ENCODE measurements around the gene SMAD3. TPM values are rescaled to one million over a fixed set of nuclear protein-coding genes. Genes with fewer than 3 reads are reported as not detected.

Gene SMAD3
- total RNA-seq, 3 donors from 2014 or later: 38.5 to 76.3 (median 44.9) TPM

- TF ChIP-seq CTCF (IDR thresholded peaks at IDR 0.05): no peak
- peak; percentile 90 for ATAC-seq
- Histone ChIP-seq H3K4me1 (ENCODE audit: low read depth) (peaks cover 10% of the 10 kb centered on the region), H3K36me3 (ENCODE audit: low read depth) (no peaks in the 10 kb centered on the region), H3K4me3 (no peak overlapping the region), H3K9me3 (no peaks in the 10 kb centered on the region)
- intact Hi-C loops (cut with DNase I, micrococcal nuclease): no loop called here
- peak in 2 of 3 donors; percentile 24 to 46 for DNase-seq
Measured at GRCh38 chr15:67174864-67175573, 109.6 kb downstream of the SMAD3 start.

- no peaks in the 10 kb centered on the region for H3K9me3 ChIP-seq
- no peak overlapping the region for H3K4me3 ChIP-seq
- no peak for TF ChIP-seq CTCF (IDR thresholded peaks at IDR 0.05)
- H3K4me1 ChIP-seq (ENCODE audit: low read depth): peaks cover 10% of the 10 kb centered on the region
- peak in 1 of 3 donors; percentile 62 for DNase-seq
- ATAC-seq: peak; percentile 30
- H3K36me3 ChIP-seq (ENCODE audit: low read depth): no peaks in the 10 kb centered on the region
- intact Hi-C loops (cut with DNase I, micrococcal nuclease): no loop called here
Measured at GRCh38 chr15:67175643-67176071, 110.3 kb downstream of the SMAD3 start.

- ATAC-seq (no peak), DNase-seq (peak in 1 of 3 donors; percentile 49)
- intact Hi-C loops (cut with DNase I, micrococcal nuclease): no loop called here
- Histone ChIP-seq H3K4me3 (no peak overlapping the region), H3K4me1 (ENCODE audit: low read depth) (peaks cover 10% of the 10 kb centered on the region), H3K9me3 (no peaks in the 10 kb centered on the region), H3K36me3 (ENCODE audit: low read depth) (no peaks in the 10 kb centered on the region)
- no peak for TF ChIP-seq CTCF (IDR thresholded peaks at IDR 0.05)
Measured at GRCh38 chr15:67176195-67176971, 111.0 kb downstream of the SMAD3 start.

- no peak overlapping the region for H3K4me3 ChIP-seq
- DNase-seq (peak in 1 of 3 donors; percentile 22), ATAC-seq (no peak)
- intact Hi-C loops (cut with DNase I, micrococcal nuclease): no loop called here
- TF ChIP-seq CTCF (IDR thresholded peaks at IDR 0.05): no peak
- no peaks in the 10 kb centered on the region for H3K9me3 ChIP-seq
- no peaks in the 10 kb centered on the region for H3K36me3 ChIP-seq (ENCODE audit: low read depth)
- H3K4me1 ChIP-seq (ENCODE audit: low read depth): peaks cover 10% of the 10 kb centered on the region
Measured at GRCh38 chr15:67177752-67178151, 112.3 kb downstream of the SMAD3 start.

- DNase-seq (peak in 1 of 3 donors; percentile 56), ATAC-seq (peak; percentile 4)
- H3K4me1 ChIP-seq (ENCODE audit: low read depth): peaks cover 10% of the 10 kb centered on the region
Measured at GRCh38 chr15:67178569-67179210, 113.3 kb downstream of the SMAD3 start.

More at GRCh38 chr15:67178569-67179210, 113.3 kb downstream of the SMAD3 start:
- TF ChIP-seq CTCF (IDR thresholded peaks at IDR 0.05): no peak
- no peak overlapping the region for H3K4me3 ChIP-seq
- no peaks in the 10 kb centered on the region for H3K36me3 ChIP-seq (ENCODE audit: low read depth)
- intact Hi-C loops (cut with DNase I, micrococcal nuclease): no loop called here
- H3K9me3 ChIP-seq: no peaks in the 10 kb centered on the region

Measured in mucosa of descending colon (tissue), 3 donors.